ENCODE data around the gene SLC35F1. TPM values are rescaled to one million over a fixed set of nuclear protein-coding genes. Genes with fewer than 3 reads are reported as not detected.

The SLC35F1 gene
- total and polyA plus RNA-seq, 2 donors (not counting 3 experiments of a cell fraction or from before 2014, with no cell fraction given): not detected

- intact Hi-C loops (cut with micrococcal nuclease): no loop called here
- no peak for FAIRE-seq
- Histone ChIP-seq H3K79me2 (ENCODE audit: control insufficient read depth, insufficient read depth, low read length) (no peaks in the 10 kb centered on the region), H3K4me2 (ENCODE audit: insufficient read depth, low read length) (no peak overlapping the region), H2AFZ (ENCODE audit: low read depth, low read length) (no peak overlapping the region), H3K4me3 (replicated peaks in 1 of 3; ENCODE audit: insufficient read depth in 1 of 3, low read depth in 1 of 3, low read length in 3 of 3) (no peak overlapping the region), H3K27ac (ENCODE audit: insufficient read depth, low read depth, low read length) (no peak overlapping the region), H4K20me1 (replicated peaks; ENCODE audit: control insufficient read depth, extremely low read depth, insufficient read depth, low read length) (no peaks in the 10 kb centered on the region), H3K27me3 (ENCODE audit: control insufficient read depth in 2 of 2, insufficient read depth in 2 of 2, low read length in 2 of 2) (no peaks in the 10 kb centered on the region), H3K9ac (replicated peaks; ENCODE audit: extremely low read depth, insufficient read depth, low read length) (no peak overlapping the region), H3K36me3 (ENCODE audit: control insufficient read depth in 2 of 2, extremely low read depth in 1 of 2, insufficient read depth in 2 of 2, low read length in 2 of 2) (no peaks in the 10 kb centered on the region), H3K9me1 (replicated peaks; ENCODE audit: control insufficient read depth, extremely low read depth, insufficient read depth, low read length) (no peaks in the 10 kb centered on the region), H3K4me1 (ENCODE audit: control insufficient read depth, extremely low read depth, insufficient read depth, low read length) (no peaks in the 10 kb centered on the region), H3K9me3 (replicated peaks; ENCODE audit: control insufficient read depth, insufficient read depth, low read length) (no peaks in the 10 kb centered on the region)
- ChIA-PET POLR2A (no interaction called here), CTCF (no interaction called here)
- no peak for DNase-seq (ENCODE audit: low read depth, low spot score)
- TF ChIP-seq JUN (IDR thresholded peaks at IDR 0.05; ENCODE audit: borderline replicate concordance, insufficient read depth, insufficient read length, low read depth) (no peak), FOS (IDR thresholded peaks at IDR 0.05; ENCODE audit: borderline replicate concordance, insufficient read depth, low read length) (no peak), POLR2AphosphoS5 (IDR thresholded peaks at IDR 0.05; ENCODE audit: insufficient read depth, low read depth, low read length) (no peak), GATA2 (IDR thresholded peaks at IDR 0.05; ENCODE audit: insufficient read depth, insufficient read length, low read depth, low read length) (no peak), MAX (IDR thresholded peaks at IDR 0.05; ENCODE audit: insufficient read depth, insufficient read length) (no peak), POLR2A (IDR thresholded peaks at IDR 0.05; ENCODE audit: low read depth, low read length) (no peak), CTCF (IDR thresholded peaks at IDR 0.05; ENCODE audit: extremely low read depth in 1 of 2, insufficient read depth in 1 of 2, low read depth in 1 of 2, low read length in 2 of 2) (no peak), MYC (IDR thresholded peaks at IDR 0.05; ENCODE audit: low read depth, low read length) (no peak)
- no TSS peak for BruUV-seq (replicated peaks)
- dilution Hi-C loops (cut with MboI; ENCODE audit: extremely low pct_ligation_motif_present, low sequenced_read_pairs): no loop called here
Measured at GRCh38 chr6:118319416-118319815, 412.4 kb downstream of the SLC35F1 start.

Measured in endothelial cell of umbilical vein (primary cell).